ENCODE measurements around the gene MRTO4. TPM values are rescaled to one million over a fixed set of nuclear protein-coding genes. Genes with fewer than 3 reads are reported as not detected.

Gene MRTO4
- total and polyA plus RNA-seq, 2 experiments from 2014 or later, result 20.8 to 24.9 TPM

DNA sequence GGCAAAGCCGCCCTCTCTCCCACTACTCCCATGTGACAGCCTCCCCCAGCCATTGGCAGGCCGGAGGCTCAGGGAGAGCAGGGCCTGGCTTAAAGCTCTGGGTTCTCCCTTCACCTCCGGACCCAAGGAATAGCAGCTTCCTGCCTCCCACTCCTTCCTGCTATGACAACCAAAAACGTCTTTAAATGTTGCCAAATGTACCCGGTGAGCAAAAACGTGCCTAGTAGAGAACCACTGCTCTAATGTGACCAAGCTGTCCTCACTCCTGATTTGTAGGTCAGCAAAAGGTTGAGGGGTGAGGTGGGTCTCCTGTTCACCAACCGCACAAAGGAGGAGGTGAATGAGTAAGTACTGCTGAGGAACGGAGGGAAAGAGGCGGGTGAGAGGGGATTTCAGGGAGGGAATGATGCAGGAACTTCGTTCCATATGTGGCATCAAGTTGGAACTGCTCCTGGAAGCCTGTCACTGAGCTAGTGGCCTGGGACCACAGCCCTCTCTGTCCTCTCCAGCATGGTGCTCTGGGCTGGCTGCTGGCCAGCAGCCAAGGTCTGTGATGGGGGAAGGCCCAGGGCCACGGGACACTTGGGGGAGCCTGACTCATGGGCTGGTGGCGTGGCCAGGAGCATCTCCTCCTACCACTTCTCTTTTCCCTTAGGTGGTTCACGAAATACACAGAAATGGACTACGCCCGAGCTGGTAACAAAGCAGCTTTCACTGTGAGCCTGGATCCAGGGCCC lies 5.7 kb downstream of the MRTO4 start:
- no peak overlapping the region for H2AFZ ChIP-seq
- TF ChIP-seq EZH2phosphoT487 (IDR thresholded peaks at IDR 0.05; ENCODE audit: low read depth, severe bottlenecking, unreplicated experiment) (no peak), EZH2 (IDR thresholded peaks at IDR 0.05; ENCODE audit: borderline replicate concordance) (no peak)
- TF ChIP-seq, protein P1, sequence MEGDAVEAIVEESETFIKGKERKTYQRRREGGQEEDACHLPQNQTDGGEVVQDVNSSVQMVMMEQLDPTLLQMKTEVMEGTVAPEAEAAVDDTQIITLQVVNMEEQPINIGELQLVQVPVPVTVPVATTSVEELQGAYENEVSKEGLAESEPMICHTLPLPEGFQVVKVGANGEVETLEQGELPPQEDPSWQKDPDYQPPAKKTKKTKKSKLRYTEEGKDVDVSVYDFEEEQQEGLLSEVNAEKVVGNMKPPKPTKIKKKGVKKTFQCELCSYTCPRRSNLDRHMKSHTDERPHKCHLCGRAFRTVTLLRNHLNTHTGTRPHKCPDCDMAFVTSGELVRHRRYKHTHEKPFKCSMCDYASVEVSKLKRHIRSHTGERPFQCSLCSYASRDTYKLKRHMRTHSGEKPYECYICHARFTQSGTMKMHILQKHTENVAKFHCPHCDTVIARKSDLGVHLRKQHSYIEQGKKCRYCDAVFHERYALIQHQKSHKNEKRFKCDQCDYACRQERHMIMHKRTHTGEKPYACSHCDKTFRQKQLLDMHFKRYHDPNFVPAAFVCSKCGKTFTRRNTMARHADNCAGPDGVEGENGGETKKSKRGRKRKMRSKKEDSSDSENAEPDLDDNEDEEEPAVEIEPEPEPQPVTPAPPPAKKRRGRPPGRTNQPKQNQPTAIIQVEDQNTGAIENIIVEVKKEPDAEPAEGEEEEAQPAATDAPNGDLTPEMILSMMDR (IDR thresholded peaks at IDR 0.05; ENCODE audit: poor library complexity), result no peak
- no peaks in the 10 kb centered on the region for H4K20me1 ChIP-seq (ENCODE audit: insufficient read depth, poor library complexity, severe bottlenecking)
- H3K27ac ChIP-seq, result no peak overlapping the region
- H3K4me2 ChIP-seq, result no peak overlapping the region
- H3K4me1 ChIP-seq (ENCODE audit: insufficient read depth), result peaks cover 9% of the 10 kb centered on the region
- no peak overlapping the region for H3K4me3 ChIP-seq
- H3K27me3 ChIP-seq, result no peaks in the 10 kb centered on the region
- H3K36me3 ChIP-seq (replicated peaks; ENCODE audit: insufficient read depth, low read depth), result no peaks in the 10 kb centered on the region
- no peaks in the 10 kb centered on the region for H3K9me2 ChIP-seq (replicated peaks; ENCODE audit: insufficient read depth)
- H3K79me2 ChIP-seq, result peaks cover 28% of the 10 kb centered on the region
- H3K9me3 ChIP-seq (ENCODE audit: low read depth), result no peaks in the 10 kb centered on the region
- 87% methylated on average over 15 of the region's 15 CpGs for WGBS (ENCODE audit: low lambda C conversion rate, missing lambda C conversion rate)
- DNase-seq (ENCODE audit: low spot score), result no peak

DNA sequence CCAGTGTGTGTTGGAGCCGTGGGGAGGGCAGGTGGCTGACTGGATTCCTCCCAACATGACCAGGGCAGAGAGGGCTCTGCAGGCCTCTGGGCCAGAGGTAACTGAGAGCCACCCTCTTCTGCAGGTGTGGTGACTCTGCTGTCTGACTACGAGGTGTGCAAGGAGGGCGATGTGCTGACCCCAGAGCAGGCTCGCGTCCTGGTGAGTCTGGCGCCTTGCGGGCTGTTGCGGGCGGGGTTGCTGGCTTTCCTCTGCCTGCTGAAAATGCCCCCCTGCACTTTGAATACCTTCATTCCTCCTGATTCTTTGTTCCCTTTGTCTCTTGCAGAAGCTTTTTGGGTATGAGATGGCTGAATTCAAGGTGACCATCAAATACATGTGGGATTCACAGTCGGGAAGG lies 6.7 kb downstream of the MRTO4 start:
- no peaks in the 10 kb centered on the region for H3K36me3 ChIP-seq (replicated peaks; ENCODE audit: insufficient read depth, low read depth)
- peaks cover 18% of the 10 kb centered on the region for H3K79me2 ChIP-seq
- 97% methylated on average over 10 of the region's 10 CpGs for WGBS (ENCODE audit: low lambda C conversion rate, missing lambda C conversion rate)
- TF ChIP-seq EZH2 (IDR thresholded peaks at IDR 0.05; ENCODE audit: borderline replicate concordance) (no peak), EZH2phosphoT487 (IDR thresholded peaks at IDR 0.05; ENCODE audit: low read depth, severe bottlenecking, unreplicated experiment) (no peak)
- TF ChIP-seq, protein P1 (IDR thresholded peaks at IDR 0.05; ENCODE audit: poor library complexity), result no peak
- H2AFZ ChIP-seq, result no peak overlapping the region
- H3K9me3 ChIP-seq (ENCODE audit: low read depth), result no peaks in the 10 kb centered on the region
- H3K4me1 ChIP-seq (ENCODE audit: insufficient read depth), result no peaks in the 10 kb centered on the region
- no peak overlapping the region for H3K4me3 ChIP-seq
- no peaks in the 10 kb centered on the region for H4K20me1 ChIP-seq (ENCODE audit: insufficient read depth, poor library complexity, severe bottlenecking)
- H3K27me3 ChIP-seq, result no peaks in the 10 kb centered on the region
- DNase-seq (ENCODE audit: low spot score), result no peak
- no peaks in the 10 kb centered on the region for H3K9me2 ChIP-seq (replicated peaks; ENCODE audit: insufficient read depth)
- no peak overlapping the region for H3K4me2 ChIP-seq
- no peak overlapping the region for H3K27ac ChIP-seq

DNA sequence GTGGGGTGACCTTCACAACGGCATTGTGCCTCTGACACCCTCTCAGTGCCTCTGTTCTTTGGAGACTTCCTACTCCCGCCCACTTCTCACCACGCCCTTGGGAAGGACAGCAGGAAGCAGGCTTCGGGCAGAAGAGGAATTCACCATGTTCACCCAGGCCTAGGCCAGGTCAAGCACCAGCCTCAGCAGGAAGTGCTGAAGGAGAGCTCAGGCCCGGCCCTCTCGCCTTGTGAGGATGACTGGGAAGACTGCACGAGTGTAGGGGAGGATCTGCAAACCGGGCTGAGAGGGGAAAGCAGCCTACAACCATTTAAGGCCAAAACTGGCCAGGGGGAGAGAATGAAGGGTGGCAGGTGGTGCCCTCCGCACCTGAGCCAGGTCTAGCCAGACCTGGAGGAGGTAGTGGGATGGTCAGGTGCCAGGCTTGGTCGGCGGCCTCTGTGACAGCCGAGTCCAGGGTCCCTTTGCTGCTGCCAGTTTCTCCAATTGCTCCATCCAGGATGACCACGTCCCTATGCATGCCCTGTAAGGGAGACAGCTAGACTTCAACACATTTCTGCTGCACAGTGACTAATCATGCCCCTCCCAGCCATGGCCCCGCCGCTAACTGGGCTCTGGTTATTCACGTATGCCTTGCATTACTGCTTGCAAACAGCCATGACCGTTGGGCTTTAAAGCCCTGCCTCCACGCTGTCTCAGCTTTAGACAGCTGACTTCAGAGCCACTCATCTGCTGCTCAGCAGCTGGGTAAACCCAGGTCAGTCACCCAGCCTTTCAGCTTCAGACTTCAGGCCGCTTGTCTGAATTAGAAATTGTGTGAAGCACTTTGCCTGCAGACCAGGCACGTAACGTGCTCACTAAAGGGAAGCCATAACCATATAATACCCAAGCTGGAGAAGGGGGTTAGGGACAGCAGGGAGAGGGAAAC lies 8.9 kb downstream of the MRTO4 start:
- Histone ChIP-seq H3K4me2 (no peak overlapping the region), H3K27ac (no peak overlapping the region), H2AFZ (no peak overlapping the region)

More for the DNA sequence above, 8.9 kb downstream of the MRTO4 start:
- 88% methylated on average over 21 of the region's 21 CpGs for WGBS (ENCODE audit: low lambda C conversion rate, missing lambda C conversion rate)
- H3K36me3 ChIP-seq (replicated peaks; ENCODE audit: insufficient read depth, low read depth), result no peaks in the 10 kb centered on the region
- no peak overlapping the region for H3K4me3 ChIP-seq
- no peaks in the 10 kb centered on the region for H3K9me2 ChIP-seq (replicated peaks; ENCODE audit: insufficient read depth)
- H3K9me3 ChIP-seq (ENCODE audit: low read depth), result no peaks in the 10 kb centered on the region
- no peaks in the 10 kb centered on the region for H3K79me2 ChIP-seq
- no peaks in the 10 kb centered on the region for H4K20me1 ChIP-seq (ENCODE audit: insufficient read depth, poor library complexity, severe bottlenecking)
- TF ChIP-seq, protein P1 (IDR thresholded peaks at IDR 0.05; ENCODE audit: poor library complexity), result no peak
- no peak for TF ChIP-seq EZH2phosphoT487 (IDR thresholded peaks at IDR 0.05; ENCODE audit: low read depth, severe bottlenecking, unreplicated experiment)
- no peak for TF ChIP-seq EZH2 (IDR thresholded peaks at IDR 0.05; ENCODE audit: borderline replicate concordance)
- no peaks in the 10 kb centered on the region for H3K4me1 ChIP-seq (ENCODE audit: insufficient read depth)
- H3K27me3 ChIP-seq, result no peaks in the 10 kb centered on the region
- DNase-seq (ENCODE audit: low spot score), result peak; percentile 17
